HG03025 (cell line): Measurements from ENCODE around the gene CWH43.
"Not testable (repeated sequence)": the region's sequence is repeated elsewhere in the genome, so short reads cannot be mapped to it uniquely, and the experiment has no call there.

Experiments
- ATAC-seq: cut with Tn5 transposase; IDR thresholded peaks from one replicate; pipeline ENCODE4 v1.9.1; 2021; ENCODE audit warnings: mild to moderate bottlenecking, moderate library complexity; ENCODE audit not compliant: unreplicated experiment, low FRiP score

Gene CWH43

GRCh38 chr4:48985976-48986653 lies at the start of gene CWH43:
TSS of gene CWH43 (plus strand) at chr4:48986275. CDS start at chr4:48986430, 155 bp downstream.
- no peak for ATAC-seq

GRCh38 chr4:48937033-48937432 lies 49.0 kb upstream of the CWH43 start:
- no peak for ATAC-seq

- no peak for ATAC-seq
Observed at GRCh38 chr4:48938831-48939230, 47.2 kb upstream of the CWH43 start.

GRCh38 chr4:48939785-48940184 lies 46.3 kb upstream of the CWH43 start:
- no peak for ATAC-seq

- ATAC-seq = no peak
Observed at GRCh38 chr4:48943387-48943786, 42.7 kb upstream of the CWH43 start.

GRCh38 chr4:48944252-48944651 lies 41.8 kb upstream of the CWH43 start:
- no peak for ATAC-seq

- no peak for ATAC-seq
Observed at GRCh38 chr4:48944756-48945241, 41.3 kb upstream of the CWH43 start.

- no peak for ATAC-seq
Observed at GRCh38 chr4:48945981-48946380, 40.1 kb upstream of the CWH43 start.

- no peak for ATAC-seq
Observed at GRCh38 chr4:48947731-48948130, 38.3 kb upstream of the CWH43 start.

GRCh38 chr4:48949086-48949485 lies 37.0 kb upstream of the CWH43 start:
- no peak for ATAC-seq

GRCh38 chr4:48949518-48950219 lies 36.4 kb upstream of the CWH43 start:
- no peak for ATAC-seq

GRCh38 chr4:48954314-48954713 lies 31.8 kb upstream of the CWH43 start:
- no peak for ATAC-seq

GRCh38 chr4:48957366-48957765 lies 28.7 kb upstream of the CWH43 start:
- not testable (repeated sequence) for ATAC-seq

GRCh38 chr4:48958582-48958981 lies 27.5 kb upstream of the CWH43 start:
- no peak for ATAC-seq

GRCh38 chr4:48960988-48961635 lies 25.0 kb upstream of the CWH43 start:
- no peak for ATAC-seq

GRCh38 chr4:48962636-48963035 lies 23.4 kb upstream of the CWH43 start:
- no peak for ATAC-seq

- peak; percentile 74 for ATAC-seq
Observed at GRCh38 chr4:48963042-48963679, 22.9 kb upstream of the CWH43 start.

- ATAC-seq = no peak
Observed at GRCh38 chr4:48967101-48967500, 19.0 kb upstream of the CWH43 start.

- ATAC-seq = no peak
Observed at GRCh38 chr4:48967631-48968030, 18.4 kb upstream of the CWH43 start.

GRCh38 chr4:48968814-48969213 lies 17.3 kb upstream of the CWH43 start:
- no peak for ATAC-seq

- no peak for ATAC-seq
Observed at GRCh38 chr4:48970471-48970921, 15.6 kb upstream of the CWH43 start.
